Measurements from ENCODE around the gene VPREB1.
"Not testable (repeated sequence)": the region's sequence is repeated elsewhere in the genome, so short reads cannot be mapped to it uniquely, and the experiment has no call there.

The VPREB1 gene

GRCh38 chr22:22246706-22247105 is 2.1 kb downstream of the VPREB1 start:
- H3K36me3 ChIP-seq (ENCODE audit: insufficient read depth, low read length): no peaks in the 10 kb centered on the region
- H3K4me3 ChIP-seq: no peak overlapping the region
- H3K9ac ChIP-seq (ENCODE audit: insufficient read length): no peak overlapping the region
- no peak overlapping the region for H3K27ac ChIP-seq
- TF ChIP-seq POLR2AphosphoS5 (IDR thresholded peaks at IDR 0.05; ENCODE audit: borderline replicate concordance, low read depth, low read length) (no peak), FOXP2 (optimal IDR thresholded peaks at IDR 0.05; ENCODE audit: control extremely low read depth, extremely low read length, insufficient read depth) (no peak), EZH2 (IDR thresholded peaks at IDR 0.05) (no peak)
- DNase-seq (ENCODE audit: low read depth, low spot score): no peak
- no peaks in the 10 kb centered on the region for H3K9me3 ChIP-seq (ENCODE audit: low read depth, low read length)

GRCh38 chr22:22248878-22249277 is 4.3 kb downstream of the VPREB1 start:
- H3K27ac ChIP-seq: no peak overlapping the region
- no peaks in the 10 kb centered on the region for H3K36me3 ChIP-seq (ENCODE audit: insufficient read depth, low read length)
- no peak for DNase-seq (ENCODE audit: low read depth, low spot score)
- no peak overlapping the region for H3K4me3 ChIP-seq
- no peak for TF ChIP-seq POLR2AphosphoS5 (IDR thresholded peaks at IDR 0.05; ENCODE audit: borderline replicate concordance, low read depth, low read length)
- TF ChIP-seq EZH2 (IDR thresholded peaks at IDR 0.05): no peak
- no peak for TF ChIP-seq FOXP2 (optimal IDR thresholded peaks at IDR 0.05; ENCODE audit: control extremely low read depth, extremely low read length, insufficient read depth)
- no peak overlapping the region for H3K9ac ChIP-seq (ENCODE audit: insufficient read length)
- H3K9me3 ChIP-seq (ENCODE audit: low read depth, low read length): no peaks in the 10 kb centered on the region

- H3K4me3 ChIP-seq; DNase-seq (ENCODE audit: low read depth, low spot score); H3K27ac ChIP-seq; H3K9ac ChIP-seq (ENCODE audit: insufficient read length); H3K36me3 ChIP-seq (ENCODE audit: insufficient read depth, low read length); H3K9me3 ChIP-seq (ENCODE audit: low read depth, low read length): not testable (repeated sequence)
Observed at GRCh38 chr22:22250651-22251050, 6.1 kb downstream of the VPREB1 start.

GRCh38 chr22:22256133-22256532 is 11.5 kb downstream of the VPREB1 start:
- H3K27ac ChIP-seq; H3K4me3 ChIP-seq; H3K9me3 ChIP-seq (ENCODE audit: low read depth, low read length); H3K9ac ChIP-seq (ENCODE audit: insufficient read length); DNase-seq (ENCODE audit: low read depth, low spot score); H3K36me3 ChIP-seq (ENCODE audit: insufficient read depth, low read length): not testable (repeated sequence)

- not testable (repeated sequence) for H3K9ac ChIP-seq (ENCODE audit: insufficient read length); H3K4me3 ChIP-seq; H3K36me3 ChIP-seq (ENCODE audit: insufficient read depth, low read length); H3K27ac ChIP-seq; H3K9me3 ChIP-seq (ENCODE audit: low read depth, low read length); DNase-seq (ENCODE audit: low read depth, low spot score)
Observed at GRCh38 chr22:22258597-22259415, 14.2 kb downstream of the VPREB1 start.

- not testable (repeated sequence) for H3K4me3 ChIP-seq; H3K9ac ChIP-seq (ENCODE audit: insufficient read length); DNase-seq (ENCODE audit: low read depth, low spot score); H3K27ac ChIP-seq; H3K9me3 ChIP-seq (ENCODE audit: low read depth, low read length); H3K36me3 ChIP-seq (ENCODE audit: insufficient read depth, low read length)
Observed at GRCh38 chr22:22260169-22260568, 15.6 kb downstream of the VPREB1 start.

- not testable (repeated sequence) for H3K4me3 ChIP-seq; H3K9me3 ChIP-seq (ENCODE audit: low read depth, low read length); H3K9ac ChIP-seq (ENCODE audit: insufficient read length); H3K36me3 ChIP-seq (ENCODE audit: insufficient read depth, low read length); DNase-seq (ENCODE audit: low read depth, low spot score); H3K27ac ChIP-seq
Observed at GRCh38 chr22:22260586-22260985, 16.0 kb downstream of the VPREB1 start.

GRCh38 chr22:22262332-22263074 is 17.9 kb downstream of the VPREB1 start:
- not testable (repeated sequence) for DNase-seq (ENCODE audit: low read depth, low spot score); H3K9me3 ChIP-seq (ENCODE audit: low read depth, low read length); H3K27ac ChIP-seq; H3K9ac ChIP-seq (ENCODE audit: insufficient read length); H3K4me3 ChIP-seq; H3K36me3 ChIP-seq (ENCODE audit: insufficient read depth, low read length)

- not testable (repeated sequence) for H3K9me3 ChIP-seq (ENCODE audit: low read depth, low read length); H3K4me3 ChIP-seq; DNase-seq (ENCODE audit: low read depth, low spot score); H3K27ac ChIP-seq; H3K9ac ChIP-seq (ENCODE audit: insufficient read length); H3K36me3 ChIP-seq (ENCODE audit: insufficient read depth, low read length)
Observed at GRCh38 chr22:22263823-22264222, 19.2 kb downstream of the VPREB1 start.

- DNase-seq (ENCODE audit: low read depth, low spot score); H3K9ac ChIP-seq (ENCODE audit: insufficient read length); H3K27ac ChIP-seq; H3K9me3 ChIP-seq (ENCODE audit: low read depth, low read length); H3K36me3 ChIP-seq (ENCODE audit: insufficient read depth, low read length); H3K4me3 ChIP-seq: not testable (repeated sequence)
Observed at GRCh38 chr22:22270036-22270676, 25.6 kb downstream of the VPREB1 start.

- DNase-seq (ENCODE audit: low read depth, low spot score); H3K9me3 ChIP-seq (ENCODE audit: low read depth, low read length); H3K9ac ChIP-seq (ENCODE audit: insufficient read length); H3K27ac ChIP-seq; H3K4me3 ChIP-seq; H3K36me3 ChIP-seq (ENCODE audit: insufficient read depth, low read length): not testable (repeated sequence)
Observed at GRCh38 chr22:22277423-22277822, 32.8 kb downstream of the VPREB1 start.

- H3K9me3 ChIP-seq (ENCODE audit: low read depth, low read length); H3K9ac ChIP-seq (ENCODE audit: insufficient read length); DNase-seq (ENCODE audit: low read depth, low spot score); H3K27ac ChIP-seq; H3K4me3 ChIP-seq; H3K36me3 ChIP-seq (ENCODE audit: insufficient read depth, low read length): not testable (repeated sequence)
Observed at GRCh38 chr22:22284962-22285756, 40.6 kb downstream of the VPREB1 start.

Measured in SK-N-MC (cell line).